CD4-positive, alpha-beta T cell treated with Interleukin-10 for 1 hour (primary cell): Measurements from ENCODE around the gene CDHR3.
"Not testable (repeated sequence)": the region's sequence is repeated elsewhere in the genome, so short reads cannot be mapped to it uniquely, and the experiment has no call there.

Experiments
- DNase-seq: peaks from one replicate; pipeline ENCODE4 v3.0.0-alpha.2; 2020

Gene CDHR3

DNA sequence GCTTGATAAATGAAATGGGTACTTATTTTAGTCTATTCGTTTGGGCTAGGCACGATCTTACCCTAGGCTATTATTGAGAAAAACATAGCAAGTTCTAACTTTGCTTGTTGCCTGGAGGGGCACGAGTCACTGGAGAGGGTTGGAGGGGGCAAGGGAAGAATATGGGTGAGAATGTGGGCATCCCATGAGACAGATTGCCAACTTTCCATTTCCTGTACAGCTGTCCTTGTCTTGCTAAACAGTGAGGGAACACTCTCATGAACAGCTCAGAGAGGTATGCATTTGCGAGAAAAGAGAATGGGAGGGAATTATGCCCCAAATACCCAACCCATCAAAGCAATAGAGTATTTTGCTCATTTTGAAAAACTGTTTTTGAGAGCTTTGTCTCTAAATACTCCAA lies 9.2 kb downstream of the CDHR3 start:
- DNase-seq, result no peak

DNA sequence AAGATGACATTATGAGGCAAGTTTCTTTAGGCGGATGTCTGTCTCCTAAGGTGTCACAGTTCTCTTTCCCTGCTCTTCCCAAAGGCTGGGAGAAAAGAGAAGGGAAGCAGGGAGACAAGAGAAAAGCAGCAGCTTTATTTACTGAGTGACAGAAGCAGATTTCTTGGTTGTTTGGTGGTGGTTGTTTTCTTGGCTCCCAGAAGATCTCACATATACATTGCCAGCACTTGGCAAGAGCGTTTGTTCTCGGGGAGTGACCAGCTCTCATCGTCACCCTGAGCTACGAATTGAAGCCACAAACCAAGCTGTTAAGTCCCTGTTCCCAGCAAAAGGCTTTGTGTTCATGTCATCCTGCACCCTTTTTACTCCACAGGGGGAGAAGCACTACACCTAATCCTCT lies 11.4 kb downstream of the CDHR3 start:
- no peak for DNase-seq

DNA sequence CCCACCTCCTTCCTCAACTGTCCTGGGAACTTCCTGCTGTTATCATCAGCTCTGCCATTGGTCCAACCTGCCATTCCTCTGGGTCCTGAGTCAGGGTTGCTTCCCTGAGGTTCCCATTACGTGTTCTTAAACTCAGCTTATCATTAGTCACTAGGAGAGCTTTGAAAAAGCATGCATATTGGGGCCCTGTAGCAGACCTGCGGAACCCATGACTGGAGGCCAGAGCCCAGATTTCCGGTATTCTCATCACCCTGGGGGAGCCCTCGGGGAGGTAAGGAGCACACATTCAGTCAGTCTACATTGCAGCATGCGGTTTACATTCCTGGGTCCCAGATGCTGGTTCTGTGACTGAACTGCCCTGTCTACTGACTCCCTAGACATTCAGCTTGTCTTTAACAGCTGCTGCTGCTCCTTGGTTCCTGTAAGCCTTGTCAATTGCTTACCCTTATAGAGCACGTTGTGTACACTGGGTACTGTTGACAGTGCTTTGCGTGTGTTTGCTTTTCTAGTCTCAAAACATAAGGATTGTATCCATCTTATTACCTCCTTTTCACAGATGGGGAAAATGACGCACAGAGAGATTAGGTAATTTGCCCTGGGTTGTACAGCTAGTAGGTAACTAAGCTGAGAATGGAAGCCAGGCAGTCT lies 12.8 kb downstream of the CDHR3 start:
- no peak for DNase-seq

GRCh38 chr7:105976868-105977267 lies 13.8 kb downstream of the CDHR3 start:
- DNase-seq, result no peak

- no peak for DNase-seq
Measured at GRCh38 chr7:105978035-105978434, 15.0 kb downstream of the CDHR3 start.

- DNase-seq, result no peak
Measured at GRCh38 chr7:105978974-105979373, 15.9 kb downstream of the CDHR3 start.

GRCh38 chr7:105979405-105979804 lies 16.3 kb downstream of the CDHR3 start:
- DNase-seq, result no peak

- DNase-seq, result no peak
Measured at GRCh38 chr7:105980645-105981396, 17.8 kb downstream of the CDHR3 start.

- DNase-seq, result no peak
Measured at GRCh38 chr7:105982388-105982787, 19.3 kb downstream of the CDHR3 start.

DNA sequence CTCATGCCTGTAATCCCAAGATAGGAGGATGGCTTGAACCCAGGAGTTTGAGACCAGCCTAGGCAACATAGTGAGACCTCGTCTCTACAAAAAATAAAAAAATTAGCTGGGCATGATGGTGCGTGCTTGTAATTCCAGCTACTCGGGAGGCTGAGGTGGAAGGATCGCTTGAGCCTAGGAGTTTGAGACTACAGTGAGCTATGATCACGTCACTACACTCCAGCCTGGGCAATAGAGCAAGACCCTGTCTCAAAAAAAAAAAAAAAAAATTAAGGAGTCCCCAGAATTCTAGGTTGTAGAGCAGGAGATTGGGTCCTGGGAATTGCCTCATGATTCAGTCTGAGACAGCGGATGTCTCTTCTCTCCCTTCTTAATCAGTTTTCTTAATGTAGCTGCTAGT lies 21.7 kb downstream of the CDHR3 start:
- DNase-seq, result not testable (repeated sequence)

GRCh38 chr7:105985229-105985628 lies 22.2 kb downstream of the CDHR3 start:
- DNase-seq, result no peak

GRCh38 chr7:105985672-105986215 lies 22.7 kb downstream of the CDHR3 start:
- DNase-seq, result no peak

GRCh38 chr7:105987046-105987445 lies 24.0 kb downstream of the CDHR3 start:
- no peak for DNase-seq

DNA sequence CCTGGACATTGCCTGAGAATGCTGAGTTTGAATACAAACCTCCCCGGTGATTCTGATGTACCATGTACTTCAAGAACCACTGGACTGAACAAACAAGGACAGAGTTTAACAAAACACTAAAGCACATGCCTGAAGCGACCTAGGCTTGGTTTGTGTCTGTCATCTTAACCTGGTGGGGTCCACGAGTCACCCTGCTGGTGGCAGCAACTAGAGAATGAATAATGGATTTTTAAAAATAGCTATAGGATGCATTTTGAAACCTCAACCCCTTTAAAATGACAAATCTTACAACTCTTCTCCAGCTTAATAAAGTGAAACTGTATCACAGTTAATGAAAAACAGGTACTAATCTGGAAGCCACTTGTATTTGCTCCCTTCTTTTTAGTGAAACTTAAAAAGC lies 25.2 kb downstream of the CDHR3 start:
- no peak for DNase-seq

DNA sequence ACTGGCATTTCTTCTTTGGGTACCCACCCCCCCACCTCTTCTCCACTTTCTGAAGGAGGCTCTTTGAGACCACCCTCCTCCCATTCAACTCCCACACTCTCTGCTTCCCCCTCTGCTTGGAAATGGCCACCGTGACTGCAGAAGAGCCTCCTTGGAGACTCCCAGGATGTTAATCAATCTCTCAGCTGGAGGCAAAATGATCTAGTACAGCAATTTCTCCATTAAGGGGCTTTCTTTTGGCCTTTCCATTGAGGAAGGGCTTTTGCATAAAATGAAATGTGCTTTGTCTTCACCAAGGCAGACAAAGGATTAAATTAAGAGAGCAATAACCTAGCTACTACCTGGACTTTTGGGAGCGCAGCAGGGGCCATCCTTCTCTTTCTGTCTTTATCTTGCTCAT lies 26.1 kb downstream of the CDHR3 start:
- DNase-seq, result no peak

- DNase-seq, result no peak
Measured at GRCh38 chr7:105989686-105990085, 26.6 kb downstream of the CDHR3 start.

DNA sequence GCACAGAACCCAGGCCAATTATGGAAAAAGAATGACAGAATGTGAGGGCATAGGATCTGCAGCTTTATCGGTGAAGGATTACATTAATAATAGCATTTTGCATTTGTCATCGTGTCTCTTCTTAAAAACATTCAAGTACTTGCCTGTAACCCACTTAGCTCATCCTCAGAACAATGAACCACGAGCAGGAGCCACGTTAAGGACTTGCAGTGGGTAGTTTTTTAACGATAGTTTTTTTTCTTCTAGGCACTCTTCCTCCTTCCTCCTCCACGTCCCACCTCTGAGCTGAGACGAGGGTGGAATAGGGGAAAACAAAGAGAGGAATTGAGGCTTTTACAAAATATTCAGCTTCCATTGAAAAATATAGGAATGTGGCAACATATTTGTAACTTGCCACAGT lies 27.1 kb downstream of the CDHR3 start:
- DNase-seq, result no peak

DNA sequence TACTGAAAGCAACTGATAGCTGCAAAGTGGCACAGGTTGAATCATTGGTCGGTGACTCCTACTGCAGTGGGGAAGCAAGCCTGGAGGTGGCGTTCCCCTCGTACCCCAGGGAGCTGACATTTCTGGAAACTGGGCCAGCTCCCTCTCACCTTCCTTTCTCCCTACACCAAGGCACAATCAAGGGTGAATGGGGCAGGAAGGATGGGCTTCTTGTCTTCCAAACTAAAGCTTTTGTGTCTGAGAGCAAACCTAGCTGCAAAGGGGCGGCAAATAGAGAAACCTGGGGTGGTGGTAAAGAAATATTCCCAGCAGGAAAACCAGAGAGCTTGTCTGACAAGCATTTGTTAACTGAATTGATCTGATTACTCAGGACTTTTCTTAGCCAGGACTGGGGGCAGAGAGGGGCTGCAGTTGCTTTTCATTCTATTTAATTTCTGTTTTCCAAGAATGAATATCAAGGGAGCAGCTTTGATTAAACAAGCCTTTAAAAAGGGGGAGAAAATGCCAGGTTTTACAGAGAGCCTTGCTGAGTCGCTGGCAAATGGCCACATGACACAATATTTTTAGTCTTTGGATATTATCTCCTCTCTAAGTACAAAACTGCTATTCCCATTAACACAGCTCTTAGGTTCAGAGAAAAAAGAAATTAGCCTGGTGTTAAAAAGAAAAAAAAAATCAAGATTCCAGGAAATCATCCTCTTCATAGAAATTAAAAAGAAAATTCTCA lies 27.8 kb downstream of the CDHR3 start:
- no peak for DNase-seq

DNA sequence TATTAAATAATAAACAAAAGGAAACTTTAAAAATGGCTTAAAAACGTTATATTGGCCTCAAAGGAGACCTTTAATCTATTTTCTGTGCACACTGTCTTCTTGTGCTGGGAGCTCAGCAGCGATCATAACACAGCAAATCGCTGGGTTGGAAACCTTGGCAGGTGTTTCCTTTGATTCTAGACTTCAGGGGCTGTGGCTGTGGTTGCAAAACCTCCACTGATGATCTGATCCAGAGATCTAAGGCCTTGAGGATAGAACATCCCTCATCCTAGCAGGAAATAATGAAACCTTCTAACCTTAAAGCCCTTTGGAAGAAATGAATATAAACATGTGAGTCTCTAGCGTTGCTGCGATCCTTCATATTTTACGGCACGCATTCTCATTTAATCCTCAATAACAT lies 29.8 kb downstream of the CDHR3 start:
- DNase-seq, result no peak

GRCh38 chr7:105996860-105997737 lies 34.0 kb downstream of the CDHR3 start:
- DNase-seq, result no peak

GRCh38 chr7:105999256-105999655 lies 36.2 kb downstream of the CDHR3 start:
- no peak for DNase-seq

- no peak for DNase-seq
Measured at GRCh38 chr7:106001196-106001595, 38.1 kb downstream of the CDHR3 start.

GRCh38 chr7:106001886-106002285 lies 38.8 kb downstream of the CDHR3 start:
- no peak for DNase-seq
